ENCODE measurements around the gene ADPRHL1. TPM values are rescaled to one million over a fixed set of nuclear protein-coding genes. Genes with fewer than 3 reads are reported as not detected.
"Not testable (repeated sequence)": the region's sequence is repeated elsewhere in the genome, so short reads cannot be mapped to it uniquely, and the experiment has no call there.

ADPRHL1 gene
- polyA plus RNA-seq, 4 donors: 3.0 to 7.2 (median 4.6) TPM

DNA sequence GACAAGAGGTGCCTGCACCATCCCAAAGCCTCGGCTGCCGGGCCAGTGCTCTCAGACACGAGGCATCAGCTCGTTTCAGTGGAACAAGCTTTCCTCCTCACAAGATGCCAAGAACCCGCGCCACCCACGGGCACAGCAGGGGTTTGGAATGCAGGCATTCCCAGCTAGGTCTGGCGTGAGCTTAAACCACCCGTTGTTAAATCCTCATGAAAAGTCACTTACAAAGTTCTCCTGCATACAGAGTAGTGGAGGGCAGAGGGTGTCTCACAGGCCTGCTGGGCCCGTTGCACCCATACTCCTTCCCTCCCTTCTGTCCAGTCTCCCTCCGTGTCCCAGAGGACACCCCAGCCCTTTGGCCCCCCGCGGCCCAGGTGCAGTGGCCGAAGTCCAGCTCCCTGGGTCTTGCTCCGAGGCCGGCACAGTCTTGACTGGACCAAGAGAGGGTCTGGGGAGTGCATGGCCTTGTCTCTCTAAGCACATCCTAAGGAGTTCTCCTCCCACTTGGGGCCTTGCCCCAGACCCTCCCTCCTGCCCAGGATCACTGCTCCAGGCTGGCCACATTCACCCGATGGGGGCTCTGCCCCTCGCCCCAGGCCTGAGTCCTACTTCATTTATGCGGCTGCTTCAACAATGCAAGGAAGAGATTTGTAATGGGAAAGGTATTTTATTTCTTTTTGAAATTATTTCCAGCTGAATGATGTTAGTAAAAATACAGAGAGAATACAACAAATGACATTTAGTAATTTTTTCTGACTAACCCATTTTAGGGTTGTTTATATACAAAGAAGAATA lies 54.1 kb downstream of the ADPRHL1 start:
- Histone ChIP-seq H3K4me3 (ENCODE audit: low read depth in 1 of 3, low read length in 3 of 3) (no peak overlapping the region), H3K27ac (ENCODE audit: low read depth in 1 of 3, low read length in 2 of 3) (no peak overlapping the region), H3K9me3 (ENCODE audit: control insufficient read depth in 2 of 2, insufficient read depth in 1 of 2, low read depth in 1 of 2, low read length in 1 of 2) (no peaks in the 10 kb centered on the region), H3K4me1 (ENCODE audit: control insufficient read depth in 3 of 3, insufficient read depth in 2 of 3, low read depth in 1 of 3, low read length in 2 of 3) (peaks cover 0 to 21% (median under 1%) of the 10 kb centered on the region in 3 donors), H3K36me3 (ENCODE audit: control insufficient read depth in 3 of 3, insufficient read depth in 2 of 3, low read depth in 1 of 3, low read length in 3 of 3) (no peaks in the 10 kb centered on the region), H3K27me3 (ENCODE audit: control insufficient read depth in 3 of 3, insufficient read depth in 3 of 3, low read length in 3 of 3) (no peaks in the 10 kb centered on the region)
- DNase-seq (no peak), FAIRE-seq (no peak)
- WGBS, 3 donors: 83 to 86% (median 86%) methylated on average over 17 to 19 of the region's 19 CpGs

DNA sequence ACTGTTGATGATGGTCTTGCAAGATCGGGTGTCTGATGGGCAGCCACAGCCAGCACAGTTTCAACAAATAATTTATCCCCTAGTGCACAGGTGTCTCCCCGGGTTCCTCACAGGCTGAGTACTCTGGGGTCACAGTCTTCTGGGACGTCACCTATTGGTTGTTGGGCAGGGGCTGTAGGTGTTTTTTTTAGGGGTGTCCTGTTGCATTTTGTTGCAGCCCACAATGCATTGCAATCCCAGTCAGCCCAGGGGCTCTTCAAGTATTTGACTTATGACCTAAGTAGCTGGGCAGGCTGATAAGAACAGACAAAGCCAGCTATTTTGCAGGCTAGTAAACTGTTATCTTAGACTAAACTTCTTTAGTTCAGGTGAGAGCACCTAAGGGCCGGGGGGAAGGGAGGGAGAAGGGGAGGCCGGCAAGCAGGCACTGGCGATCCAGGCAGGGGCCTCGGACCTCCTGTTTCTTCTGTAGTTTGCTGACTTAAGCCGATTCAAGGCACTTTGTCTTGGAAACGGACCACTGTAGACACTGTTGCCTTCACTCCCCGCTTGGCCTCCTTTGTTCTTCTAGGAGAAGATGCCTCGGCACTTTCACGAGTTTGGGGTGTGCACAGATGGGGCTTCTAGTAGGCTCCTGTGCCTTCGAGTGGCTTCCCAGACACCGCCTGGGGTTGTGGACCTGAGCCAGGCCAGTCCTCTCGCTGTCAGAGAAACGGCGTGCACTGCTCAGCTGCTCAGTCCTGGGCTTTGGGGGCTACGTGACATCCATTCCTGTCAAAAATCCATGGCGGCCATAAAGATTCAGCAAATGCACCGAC lies 55.5 kb downstream of the ADPRHL1 start:
- Histone ChIP-seq H3K27ac (ENCODE audit: low read depth in 1 of 3, low read length in 2 of 3) (no peak overlapping the region), H3K27me3 (ENCODE audit: control insufficient read depth in 3 of 3, insufficient read depth in 3 of 3, low read length in 3 of 3) (no peaks in the 10 kb centered on the region), H3K4me1 (ENCODE audit: control insufficient read depth in 3 of 3, insufficient read depth in 2 of 3, low read depth in 1 of 3, low read length in 2 of 3) (peaks cover 0 to 25% (median 2%) of the 10 kb centered on the region in 3 donors), H3K36me3 (ENCODE audit: control insufficient read depth in 3 of 3, insufficient read depth in 2 of 3, low read depth in 1 of 3, low read length in 3 of 3) (no peaks in the 10 kb centered on the region), H3K9me3 (ENCODE audit: control insufficient read depth in 2 of 2, insufficient read depth in 1 of 2, low read depth in 1 of 2, low read length in 1 of 2) (no peaks in the 10 kb centered on the region), H3K4me3 (ENCODE audit: low read depth in 1 of 3, low read length in 3 of 3) (no peak overlapping the region)
- peak in 1 of 2 donors; percentile 27 for DNase-seq
- no peak for FAIRE-seq
- WGBS, 3 donors: 58 to 67% (median 64%) methylated on average over 20 of the region's 20 CpGs

DNA sequence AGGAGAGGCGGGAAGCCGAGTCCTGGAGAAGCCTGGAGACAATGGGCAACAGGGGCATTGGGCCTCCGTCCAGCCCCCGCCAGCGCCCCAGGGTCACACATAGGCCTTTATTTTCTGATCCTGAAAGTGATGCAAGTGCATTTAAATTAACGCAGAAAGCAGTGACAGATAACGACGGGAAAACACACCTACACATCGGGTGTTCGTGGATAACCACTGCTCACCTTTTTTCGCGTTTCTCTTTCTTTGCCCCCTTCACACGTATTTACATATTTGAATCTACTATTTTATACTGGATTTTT lies 59.0 kb downstream of the ADPRHL1 start:
- Histone ChIP-seq H3K9me3 (ENCODE audit: control insufficient read depth in 2 of 2, insufficient read depth in 1 of 2, low read depth in 1 of 2, low read length in 1 of 2) (no peaks in the 10 kb centered on the region), H3K4me3 (ENCODE audit: low read depth in 1 of 3, low read length in 3 of 3) (peak overlapping the region in 1 of 3 donors; percentile 73), H3K27me3 (ENCODE audit: control insufficient read depth in 3 of 3, insufficient read depth in 3 of 3, low read length in 3 of 3) (no peaks in the 10 kb centered on the region), H3K36me3 (ENCODE audit: control insufficient read depth in 3 of 3, insufficient read depth in 2 of 3, low read depth in 1 of 3, low read length in 3 of 3) (no peaks in the 10 kb centered on the region), H3K4me1 (ENCODE audit: control insufficient read depth in 3 of 3, insufficient read depth in 2 of 3, low read depth in 1 of 3, low read length in 2 of 3) (peaks cover 0 to 25% (median 2%) of the 10 kb centered on the region in 3 donors), H3K27ac (ENCODE audit: low read depth in 1 of 3, low read length in 2 of 3) (no peak overlapping the region)
- no peak for DNase-seq
- FAIRE-seq: no peak
- WGBS, 3 donors: 42 to 45% (median 44%) methylated on average over 13 of the region's 13 CpGs

DNA sequence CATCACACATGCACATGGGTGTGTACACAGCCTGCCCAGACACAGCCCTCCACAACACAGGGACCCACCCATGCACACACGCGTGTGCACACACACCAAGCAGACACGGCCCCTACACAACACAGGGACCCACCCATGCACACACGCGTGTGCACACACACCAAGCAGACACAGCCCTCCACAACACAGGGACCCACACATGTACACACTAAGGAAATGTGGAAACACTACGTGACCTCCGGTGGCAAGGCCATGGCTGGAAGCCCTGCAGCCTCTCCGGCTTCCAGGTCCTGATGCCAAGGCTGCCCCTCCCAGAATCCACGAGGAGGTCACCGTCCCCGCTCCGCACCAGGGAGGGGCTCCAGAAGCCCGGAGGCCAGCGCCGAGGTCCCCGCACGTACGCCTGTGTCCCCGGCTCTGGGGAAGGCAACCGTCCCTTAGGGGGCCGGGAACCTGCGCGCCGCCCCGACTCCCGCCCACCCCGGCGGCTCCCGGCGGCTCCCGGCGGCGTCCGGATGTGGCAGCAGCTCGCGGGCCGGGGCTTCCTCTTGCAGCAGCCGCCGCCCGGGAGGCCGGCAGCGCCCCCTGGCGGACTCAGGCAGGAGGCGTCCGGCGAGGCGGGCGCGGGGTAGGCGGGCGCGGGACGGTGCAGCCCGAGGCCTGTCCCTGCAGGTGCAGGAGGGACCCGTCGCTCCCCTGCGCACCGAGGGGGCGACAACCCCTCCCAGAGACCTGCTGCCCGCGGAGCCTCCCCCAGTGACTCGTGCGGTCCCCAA lies 59.5 kb downstream of the ADPRHL1 start:
- 1 to 4% (median 3%) methylated on average over 45 to 63 of the region's 63 CpGs for WGBS, 3 donors
- H3K36me3 ChIP-seq (ENCODE audit: control insufficient read depth in 3 of 3, insufficient read depth in 2 of 3, low read depth in 1 of 3, low read length in 3 of 3): no peaks in the 10 kb centered on the region
- FAIRE-seq (no peak), DNase-seq (peak; percentile 79 to 89)
- H3K4me3 ChIP-seq (ENCODE audit: low read depth in 1 of 3, low read length in 3 of 3): peak overlapping the region; percentile 60 to 80 (median 73)
- H3K27me3 ChIP-seq (ENCODE audit: control insufficient read depth in 3 of 3, insufficient read depth in 3 of 3, low read length in 3 of 3): no peaks in the 10 kb centered on the region
- H3K27ac ChIP-seq (ENCODE audit: low read depth in 1 of 3, low read length in 2 of 3): no peak overlapping the region
- H3K9me3 ChIP-seq (ENCODE audit: control insufficient read depth in 2 of 2, insufficient read depth in 1 of 2, low read depth in 1 of 2, low read length in 1 of 2): no peaks in the 10 kb centered on the region
- H3K4me1 ChIP-seq (ENCODE audit: control insufficient read depth in 3 of 3, insufficient read depth in 2 of 3, low read depth in 1 of 3, low read length in 2 of 3): peaks cover 0 to 25% (median 2%) of the 10 kb centered on the region in 3 donors

DNA sequence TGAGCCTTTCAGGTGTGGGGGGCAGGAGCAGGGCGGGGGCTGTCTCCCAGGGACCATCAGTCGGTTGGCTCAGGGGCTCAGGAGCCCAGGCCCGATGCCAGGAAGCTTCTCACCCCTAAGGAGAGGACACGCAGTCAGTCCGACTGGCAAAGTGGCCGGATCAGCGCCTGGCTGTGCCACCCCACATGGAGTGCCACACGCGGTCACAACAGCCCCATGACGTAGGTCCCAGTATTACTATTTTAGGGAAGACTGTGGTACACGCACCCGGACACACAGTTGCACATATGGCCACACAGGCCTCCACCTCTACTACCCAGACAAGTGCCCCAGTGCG lies 60.1 kb downstream of the ADPRHL1 start:
- peaks cover 0 to 24% (median 2%) of the 10 kb centered on the region in 3 donors for H3K4me1 ChIP-seq (ENCODE audit: control insufficient read depth in 3 of 3, insufficient read depth in 2 of 3, low read depth in 1 of 3, low read length in 2 of 3)
- WGBS, 3 donors: 71 to 84% (median 81%) methylated on average over 13 of the region's 13 CpGs
- H3K4me3 ChIP-seq (ENCODE audit: low read depth in 1 of 3, low read length in 3 of 3): peak overlapping the region in 2 of 3 donors; percentile 73 to 80
- no peaks in the 10 kb centered on the region for H3K36me3 ChIP-seq (ENCODE audit: control insufficient read depth in 3 of 3, insufficient read depth in 2 of 3, low read depth in 1 of 3, low read length in 3 of 3)
- no peak overlapping the region for H3K27ac ChIP-seq (ENCODE audit: low read depth in 1 of 3, low read length in 2 of 3)
- no peaks in the 10 kb centered on the region for H3K27me3 ChIP-seq (ENCODE audit: control insufficient read depth in 3 of 3, insufficient read depth in 3 of 3, low read length in 3 of 3)
- no peak for DNase-seq
- no peaks in the 10 kb centered on the region for H3K9me3 ChIP-seq (ENCODE audit: control insufficient read depth in 2 of 2, insufficient read depth in 1 of 2, low read depth in 1 of 2, low read length in 1 of 2)
- FAIRE-seq: no peak

DNA sequence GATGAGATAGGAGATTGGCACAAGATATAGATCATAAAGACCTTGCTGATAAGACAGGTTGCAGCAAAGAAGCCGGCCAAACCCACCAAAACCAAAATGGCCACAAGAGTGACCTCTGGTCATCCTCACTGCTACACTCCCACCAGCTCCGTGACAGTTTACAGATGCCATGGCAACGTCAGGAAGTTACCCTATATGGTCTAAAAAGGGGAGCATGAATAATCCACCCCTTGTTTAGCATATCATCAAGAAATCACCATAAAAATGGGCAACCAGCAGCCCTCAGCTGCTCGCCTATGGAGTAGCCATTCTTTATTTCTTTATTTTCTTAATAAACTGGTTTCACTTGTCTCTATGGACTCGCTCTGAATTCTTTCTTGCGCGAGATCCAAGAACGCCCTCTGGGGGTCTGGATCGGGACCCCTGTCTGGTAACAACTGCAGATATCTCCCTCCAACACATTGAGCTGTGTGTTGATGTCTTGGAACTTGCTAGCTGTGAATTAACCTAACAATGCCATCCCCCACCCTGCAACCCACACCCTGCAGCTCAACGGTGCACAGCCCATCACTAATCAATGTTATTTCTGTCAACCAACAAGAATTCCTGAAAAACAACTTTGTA lies 62.3 kb downstream of the ADPRHL1 start:
- Histone ChIP-seq H3K27ac (ENCODE audit: low read depth in 1 of 3, low read length in 2 of 3) (no peak overlapping the region), H3K4me1 (ENCODE audit: control insufficient read depth in 3 of 3, insufficient read depth in 2 of 3, low read depth in 1 of 3, low read length in 2 of 3) (peaks cover 0 to 9% (median 2%) of the 10 kb centered on the region in 3 donors), H3K4me3 (ENCODE audit: low read depth in 1 of 3, low read length in 3 of 3) (no peak overlapping the region), H3K27me3 (ENCODE audit: control insufficient read depth in 3 of 3, insufficient read depth in 3 of 3, low read length in 3 of 3) (no peaks in the 10 kb centered on the region), H3K36me3 (ENCODE audit: control insufficient read depth in 3 of 3, insufficient read depth in 2 of 3, low read depth in 1 of 3, low read length in 3 of 3) (no peaks in the 10 kb centered on the region), H3K9me3 (ENCODE audit: control insufficient read depth in 2 of 2, insufficient read depth in 1 of 2, low read depth in 1 of 2, low read length in 1 of 2) (no peaks in the 10 kb centered on the region)
- FAIRE-seq: no peak
- 58 to 72% (median 71%) methylated on average over 10 of the region's 10 CpGs for WGBS, 3 donors
- no peak for DNase-seq

DNA sequence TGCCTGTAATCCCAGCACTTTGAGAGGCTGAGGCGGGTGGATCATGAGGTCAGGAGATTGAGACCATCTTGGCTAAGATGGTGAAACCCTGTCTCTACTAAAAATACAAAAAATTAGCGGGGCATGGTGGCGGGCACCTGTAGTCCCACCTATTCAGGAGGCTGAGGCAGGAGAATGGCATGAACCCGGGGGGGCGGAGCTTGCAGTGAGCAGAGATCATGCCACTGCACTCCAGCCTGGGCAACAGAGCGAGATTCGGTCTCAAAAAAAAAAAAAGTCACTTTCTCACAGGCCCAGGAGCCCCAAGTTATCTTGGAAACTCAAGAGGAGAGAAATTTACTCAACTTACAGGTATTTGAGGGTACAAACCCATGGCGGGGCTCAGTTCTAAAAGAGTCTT lies 63.7 kb downstream of the ADPRHL1 start:
- H3K27me3 ChIP-seq (ENCODE audit: control insufficient read depth in 3 of 3, insufficient read depth in 3 of 3, low read length in 3 of 3); FAIRE-seq: not testable (repeated sequence)

DNA sequence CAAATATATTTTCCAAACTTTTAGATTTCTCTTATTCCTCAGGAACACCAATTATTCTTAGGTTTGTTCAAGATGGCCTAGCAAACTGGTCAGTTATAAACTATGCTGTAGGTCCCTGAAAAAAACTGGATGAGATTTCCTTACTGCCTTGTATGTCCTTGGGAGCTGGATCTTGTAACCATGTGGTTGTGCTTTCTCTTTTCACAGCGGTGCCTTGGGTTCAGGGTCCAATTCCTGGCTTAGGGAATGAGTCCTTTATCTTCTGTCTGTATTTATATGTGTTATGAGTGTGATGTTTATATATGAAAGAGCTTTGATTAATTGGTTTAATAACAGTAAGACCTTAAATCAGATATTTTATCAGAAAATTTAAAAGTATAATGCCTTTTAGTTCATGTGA lies 65.9 kb downstream of the ADPRHL1 start:
- peak; percentile 10 for FAIRE-seq
- H3K36me3 ChIP-seq (ENCODE audit: control insufficient read depth in 3 of 3, insufficient read depth in 2 of 3, low read depth in 1 of 3, low read length in 3 of 3): no peaks in the 10 kb centered on the region
- H3K9me3 ChIP-seq (ENCODE audit: control insufficient read depth in 2 of 2, insufficient read depth in 1 of 2, low read depth in 1 of 2, low read length in 1 of 2): peaks cover 0 to 7% of the 10 kb centered on the region in 2 donors
- 16 to 79% (median 40%) methylated on average over 1 of the region's 1 CpG for WGBS, 3 donors
- no peaks in the 10 kb centered on the region for H3K4me1 ChIP-seq (ENCODE audit: control insufficient read depth in 3 of 3, insufficient read depth in 2 of 3, low read depth in 1 of 3, low read length in 2 of 3)
- H3K27me3 ChIP-seq (ENCODE audit: control insufficient read depth in 3 of 3, insufficient read depth in 3 of 3, low read length in 3 of 3): no peaks in the 10 kb centered on the region
- H3K27ac ChIP-seq (ENCODE audit: low read depth in 1 of 3, low read length in 2 of 3): peak overlapping the region in 1 of 3 donors; percentile 20
- peak; percentile 55 to 86 for DNase-seq
- no peak overlapping the region for H3K4me3 ChIP-seq (ENCODE audit: low read depth in 1 of 3, low read length in 3 of 3)

More for the DNA sequence above, 63.7 kb downstream of the ADPRHL1 start:
- not testable (repeated sequence) for H3K4me1 ChIP-seq (ENCODE audit: control insufficient read depth in 3 of 3, insufficient read depth in 2 of 3, low read depth in 1 of 3, low read length in 2 of 3); H3K36me3 ChIP-seq (ENCODE audit: control insufficient read depth in 3 of 3, insufficient read depth in 2 of 3, low read depth in 1 of 3, low read length in 3 of 3); H3K9me3 ChIP-seq (ENCODE audit: control insufficient read depth in 2 of 2, insufficient read depth in 1 of 2, low read depth in 1 of 2, low read length in 1 of 2); H3K27ac ChIP-seq (ENCODE audit: low read depth in 1 of 3, low read length in 2 of 3); DNase-seq; H3K4me3 ChIP-seq (ENCODE audit: low read depth in 1 of 3, low read length in 3 of 3)
- 90 to 98% (median 95%) methylated on average over 8 of the region's 8 CpGs for WGBS, 3 donors

All from small intestine (tissue), 7 donors.